Peyer's patch (tissue), 4 donors: Measurements from ENCODE around the gene TSPAN7. TPM values are rescaled to one million over a fixed set of nuclear protein-coding genes. Genes with fewer than 3 reads are reported as not detected.

ENCODE experiments used
- DNase-seq, 3 donors: peaks; one replicate each; pipeline ENCODE4 v3.0.0-alpha.2; 2017 to 2019
- H3K27ac ChIP-seq, 4 donors: fragments of 200-600 bp; sonication (generic); one replicate each; pipeline ENCODE4 v1.5.1; 2016 to 2019
- H3K27me3 ChIP-seq, 2 donors: fragments of 200-600 bp; sonication (generic); one replicate each; pipeline ENCODE4 v1.5.1; 2019
- H3K36me3 ChIP-seq, 3 donors: fragments of 200-600 bp; sonication (generic); one replicate each; pipeline ENCODE4 v1.5.1; 2016 to 2019
- H3K4me1 ChIP-seq, 4 donors: fragments of 200-600 bp; sonication (generic); one replicate each; pipeline ENCODE4 v1.5.1; 2016 to 2019
- H3K4me3 ChIP-seq, 4 donors: fragments of 200-600 bp; sonication (generic); 1 replicate in 3 of 4; 2 replicates in 1 of 4; pipeline ENCODE4 v1.5.1; 2016 to 2019; ENCODE audit warnings: mild to moderate bottlenecking in 1 of 4
- H3K9me3 ChIP-seq, 4 donors: fragments of 200-600 bp; sonication (generic); one replicate each; pipeline ENCODE4 v1.5.1; 2016 to 2019; ENCODE audit warnings: mild to moderate bottlenecking in 1 of 4
- CTCF ChIP-seq, 6 experiments: fragments of 450-650 bp in 4 of 6; fragments of 200-600 bp in 2 of 6; sonication (generic) in 1 of 6; IDR thresholded peaks; one replicate each; pipeline ENCODE4 v1.5.1; 2017 to 2019; ENCODE audit warnings: antibody characterized with exemption in 6 of 6, mild to moderate bottlenecking in 3 of 6, moderate library complexity in 1 of 6
- POLR2A ChIP-seq, 2 donors: fragments of 450-650 bp; IDR thresholded peaks; one replicate each; pipeline ENCODE4 v1.5.1; 2017; ENCODE audit warnings: antibody characterized with exemption in 2 of 2, mild to moderate bottlenecking in 2 of 2, moderate library complexity in 2 of 2
- total RNA-seq, 4 donors: library from RNA; depleted of rRNA; stranded (reverse); fragments of >200 nt; gene quantifications; one replicate each; pipeline ENCODE4 v1.1.0, GENCODE V29; 2016

The TSPAN7 gene
- total RNA-seq = 10 to 100 TPM; 13.2 to 74.8 (median 44.1) TPM

- TF ChIP-seq POLR2A (IDR thresholded peaks at IDR 0.05) = no peak
- TF ChIP-seq CTCF (IDR thresholded peaks at IDR 0.05) = no peak
- H3K27ac ChIP-seq = peak within 1 kb of the TSS in 3 of 4 donors; percentile 26 to 64 (median 38)
- H3K4me3 ChIP-seq = peak within 1 kb of the TSS; percentile 28 to 64 (median 44)
- H3K27me3 ChIP-seq = no peaks in the 10 kb centered on the region
- no peaks in the 10 kb centered on the region for H3K9me3 ChIP-seq
- no peaks in the 10 kb centered on the region for H3K36me3 ChIP-seq
- DNase-seq = peak; percentile 45 to 89 (median 86)
- no peaks in the 10 kb centered on the region for H3K4me1 ChIP-seq
Observed at GRCh38 chrX:38561126-38561868, at the start of gene TSPAN7. TSS of gene TSPAN7 (plus strand) at chrX:38561542. CDS start at chrX:38561547, 5 bp downstream.

GRCh38 chrX:38513112-38513742, 48.1 kb upstream of the TSPAN7 start:
- Histone ChIP-seq H3K36me3 (no peaks in the 10 kb centered on the region), H3K27me3 (no peaks in the 10 kb centered on the region), H3K9me3 (no peaks in the 10 kb centered on the region), H3K4me3 (no peak overlapping the region), H3K4me1 (no peaks in the 10 kb centered on the region), H3K27ac (no peak overlapping the region)
- no peak for DNase-seq
- TF ChIP-seq POLR2A (IDR thresholded peaks at IDR 0.05) (no peak), CTCF (IDR thresholded peaks at IDR 0.05) (no peak)

GRCh38 chrX:38514016-38514854, 47.1 kb upstream of the TSPAN7 start:
- no peak for TF ChIP-seq CTCF (IDR thresholded peaks at IDR 0.05)
- TF ChIP-seq POLR2A (IDR thresholded peaks at IDR 0.05) = no peak
- H3K36me3 ChIP-seq = no peaks in the 10 kb centered on the region
- no peak overlapping the region for H3K27ac ChIP-seq
- no peak for DNase-seq
- H3K9me3 ChIP-seq = no peaks in the 10 kb centered on the region
- no peaks in the 10 kb centered on the region for H3K4me1 ChIP-seq
- H3K27me3 ChIP-seq = no peaks in the 10 kb centered on the region
- no peak overlapping the region for H3K4me3 ChIP-seq

- DNase-seq = no peak
- Histone ChIP-seq H3K9me3 (no peaks in the 10 kb centered on the region), H3K27me3 (no peaks in the 10 kb centered on the region), H3K36me3 (no peaks in the 10 kb centered on the region), H3K4me1 (no peaks in the 10 kb centered on the region), H3K4me3 (no peak overlapping the region), H3K27ac (no peak overlapping the region)
- TF ChIP-seq POLR2A (IDR thresholded peaks at IDR 0.05) = no peak
- no peak for TF ChIP-seq CTCF (IDR thresholded peaks at IDR 0.05)
Observed at GRCh38 chrX:38515291-38515690, 46.1 kb upstream of the TSPAN7 start.

- Histone ChIP-seq H3K4me3 (no peak overlapping the region), H3K27me3 (no peaks in the 10 kb centered on the region), H3K27ac (no peak overlapping the region), H3K4me1 (no peaks in the 10 kb centered on the region), H3K9me3 (no peaks in the 10 kb centered on the region), H3K36me3 (no peaks in the 10 kb centered on the region)
- no peak for DNase-seq
- TF ChIP-seq CTCF (IDR thresholded peaks at IDR 0.05) = no peak
- TF ChIP-seq POLR2A (IDR thresholded peaks at IDR 0.05) = no peak
Observed at GRCh38 chrX:38516196-38516774, 45.1 kb upstream of the TSPAN7 start.
